ENCODE results near the gene GLIS1. TPM values are rescaled to one million over a fixed set of nuclear protein-coding genes. Genes with fewer than 3 reads are reported as not detected.
"Not testable (repeated sequence)": the region's sequence is repeated elsewhere in the genome, so short reads cannot be mapped to it uniquely, and the experiment has no call there.

The GLIS1 gene
- polyA plus RNA-seq, 1 donor from 2014 or later, result not detected

DNA sequence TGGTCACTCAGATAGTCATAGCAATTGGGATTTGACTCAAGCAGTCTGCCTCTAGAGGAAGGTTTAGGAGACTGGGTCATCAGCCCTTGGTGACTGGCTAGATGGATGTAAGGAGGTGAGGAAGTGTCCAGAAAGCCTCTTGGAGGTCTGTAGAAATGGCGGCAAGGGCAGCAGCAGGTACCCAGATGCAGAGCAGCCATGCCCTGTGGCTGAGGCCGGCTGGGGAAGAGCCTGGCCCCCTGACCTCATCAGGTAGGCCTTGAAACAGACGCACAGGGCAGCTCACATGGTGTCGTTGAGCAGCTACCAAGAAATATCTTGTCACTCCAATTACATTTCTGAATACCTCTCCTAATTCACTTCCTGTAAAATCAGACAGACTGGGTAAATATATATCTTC, 181.6 kb downstream of the GLIS1 start:
- Histone ChIP-seq H3K36me3 (ENCODE audit: insufficient read depth, low read length) (no peaks in the 10 kb centered on the region), H4K20me1 (ENCODE audit: insufficient read depth) (no peaks in the 10 kb centered on the region), H3K27ac (ENCODE audit: low read length) (no peak overlapping the region), H3K79me2 (replicated peaks; ENCODE audit: insufficient read depth, low read length) (no peaks in the 10 kb centered on the region), H2AFZ (ENCODE audit: low read depth, low read length) (no peak overlapping the region), H3K9ac (ENCODE audit: low read length) (no peak overlapping the region), H3K9me3 (ENCODE audit: low read length) (no peaks in the 10 kb centered on the region), H3K4me2 (ENCODE audit: low read length) (no peak overlapping the region), H3K4me3 (ENCODE audit: low read length) (no peak overlapping the region), H3F3A (ENCODE audit: insufficient read depth, low read length, poor library complexity, severe bottlenecking) (no peaks in the 10 kb centered on the region), H3K27me3 (ENCODE audit: insufficient read depth, low read depth, low read length) (no peaks in the 10 kb centered on the region), H3K9me2 (ENCODE audit: insufficient read depth, low read length) (no peaks in the 10 kb centered on the region)
- TF ChIP-seq TAF1 (IDR thresholded peaks at IDR 0.05; ENCODE audit: low read depth), result no peak
- TF ChIP-seq, protein P1, sequence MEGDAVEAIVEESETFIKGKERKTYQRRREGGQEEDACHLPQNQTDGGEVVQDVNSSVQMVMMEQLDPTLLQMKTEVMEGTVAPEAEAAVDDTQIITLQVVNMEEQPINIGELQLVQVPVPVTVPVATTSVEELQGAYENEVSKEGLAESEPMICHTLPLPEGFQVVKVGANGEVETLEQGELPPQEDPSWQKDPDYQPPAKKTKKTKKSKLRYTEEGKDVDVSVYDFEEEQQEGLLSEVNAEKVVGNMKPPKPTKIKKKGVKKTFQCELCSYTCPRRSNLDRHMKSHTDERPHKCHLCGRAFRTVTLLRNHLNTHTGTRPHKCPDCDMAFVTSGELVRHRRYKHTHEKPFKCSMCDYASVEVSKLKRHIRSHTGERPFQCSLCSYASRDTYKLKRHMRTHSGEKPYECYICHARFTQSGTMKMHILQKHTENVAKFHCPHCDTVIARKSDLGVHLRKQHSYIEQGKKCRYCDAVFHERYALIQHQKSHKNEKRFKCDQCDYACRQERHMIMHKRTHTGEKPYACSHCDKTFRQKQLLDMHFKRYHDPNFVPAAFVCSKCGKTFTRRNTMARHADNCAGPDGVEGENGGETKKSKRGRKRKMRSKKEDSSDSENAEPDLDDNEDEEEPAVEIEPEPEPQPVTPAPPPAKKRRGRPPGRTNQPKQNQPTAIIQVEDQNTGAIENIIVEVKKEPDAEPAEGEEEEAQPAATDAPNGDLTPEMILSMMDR (IDR thresholded peaks at IDR 0.05; ENCODE audit: poor library complexity, severe bottlenecking), result no peak
- TF ChIP-seq RAD21 (conservative IDR thresholded peaks at IDR 0.05), result no peak
- TF ChIP-seq, protein P2, sequence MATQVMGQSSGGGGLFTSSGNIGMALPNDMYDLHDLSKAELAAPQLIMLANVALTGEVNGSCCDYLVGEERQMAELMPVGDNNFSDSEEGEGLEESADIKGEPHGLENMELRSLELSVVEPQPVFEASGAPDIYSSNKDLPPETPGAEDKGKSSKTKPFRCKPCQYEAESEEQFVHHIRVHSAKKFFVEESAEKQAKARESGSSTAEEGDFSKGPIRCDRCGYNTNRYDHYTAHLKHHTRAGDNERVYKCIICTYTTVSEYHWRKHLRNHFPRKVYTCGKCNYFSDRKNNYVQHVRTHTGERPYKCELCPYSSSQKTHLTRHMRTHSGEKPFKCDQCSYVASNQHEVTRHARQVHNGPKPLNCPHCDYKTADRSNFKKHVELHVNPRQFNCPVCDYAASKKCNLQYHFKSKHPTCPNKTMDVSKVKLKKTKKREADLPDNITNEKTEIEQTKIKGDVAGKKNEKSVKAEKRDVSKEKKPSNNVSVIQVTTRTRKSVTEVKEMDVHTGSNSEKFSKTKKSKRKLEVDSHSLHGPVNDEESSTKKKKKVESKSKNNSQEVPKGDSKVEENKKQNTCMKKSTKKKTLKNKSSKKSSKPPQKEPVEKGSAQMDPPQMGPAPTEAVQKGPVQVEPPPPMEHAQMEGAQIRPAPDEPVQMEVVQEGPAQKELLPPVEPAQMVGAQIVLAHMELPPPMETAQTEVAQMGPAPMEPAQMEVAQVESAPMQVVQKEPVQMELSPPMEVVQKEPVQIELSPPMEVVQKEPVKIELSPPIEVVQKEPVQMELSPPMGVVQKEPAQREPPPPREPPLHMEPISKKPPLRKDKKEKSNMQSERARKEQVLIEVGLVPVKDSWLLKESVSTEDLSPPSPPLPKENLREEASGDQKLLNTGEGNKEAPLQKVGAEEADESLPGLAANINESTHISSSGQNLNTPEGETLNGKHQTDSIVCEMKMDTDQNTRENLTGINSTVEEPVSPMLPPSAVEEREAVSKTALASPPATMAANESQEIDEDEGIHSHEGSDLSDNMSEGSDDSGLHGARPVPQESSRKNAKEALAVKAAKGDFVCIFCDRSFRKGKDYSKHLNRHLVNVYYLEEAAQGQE (IDR thresholded peaks at IDR 0.05; ENCODE audit: borderline replicate concordance), result no peak
- no peak for TF ChIP-seq POLR2AphosphoS5 (IDR thresholded peaks at IDR 0.05)
- no peak for TF ChIP-seq MXI1 (conservative IDR thresholded peaks at IDR 0.05; ENCODE audit: poor library complexity, severe bottlenecking)
- no peak for TF ChIP-seq EZH2 (IDR thresholded peaks at IDR 0.05; ENCODE audit: borderline replicate concordance, insufficient read depth, low read length, poor library complexity, severe bottlenecking)
- TF ChIP-seq EP300 (conservative IDR thresholded peaks at IDR 0.05; ENCODE audit: poor library complexity, severe bottlenecking), result no peak
- TF ChIP-seq SMC3 (conservative IDR thresholded peaks at IDR 0.05; ENCODE audit: poor library complexity), result no peak

DNA sequence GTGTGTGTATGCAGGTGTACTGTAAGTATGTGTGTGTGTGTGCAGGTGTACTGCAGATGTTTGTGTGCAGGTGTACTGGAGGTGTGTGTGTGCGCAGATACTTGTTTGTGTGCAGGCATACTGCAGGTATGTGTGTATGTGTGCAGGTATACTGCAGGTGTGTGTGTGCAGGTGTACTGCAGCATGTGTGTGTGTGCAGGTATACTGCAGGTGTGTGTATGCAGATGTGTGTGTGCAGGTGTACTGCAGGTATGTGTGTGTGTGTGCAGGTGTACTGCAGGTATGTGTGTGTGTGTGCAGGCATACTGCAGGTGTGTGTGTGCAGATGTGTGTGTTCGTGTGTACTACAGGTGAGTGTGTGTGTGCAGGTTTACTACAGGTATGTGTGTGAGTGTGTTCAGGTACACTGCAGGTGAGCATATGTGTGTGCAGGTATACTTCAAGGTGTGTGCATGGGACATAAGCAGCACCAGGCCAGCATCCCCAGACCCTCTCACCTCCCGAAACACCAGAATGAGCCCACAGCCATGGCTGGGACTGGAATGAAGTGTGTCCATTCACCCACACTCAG, 182.2 kb downstream of the GLIS1 start:
- no peaks in the 10 kb centered on the region for H4K20me1 ChIP-seq (ENCODE audit: insufficient read depth)
- H3K79me2 ChIP-seq (replicated peaks; ENCODE audit: insufficient read depth, low read length), result no peaks in the 10 kb centered on the region
- no peaks in the 10 kb centered on the region for H3K9me3 ChIP-seq (ENCODE audit: low read length)
- no peak overlapping the region for H3K4me3 ChIP-seq (ENCODE audit: low read length)
- H3F3A ChIP-seq (ENCODE audit: insufficient read depth, low read length, poor library complexity, severe bottlenecking), result no peaks in the 10 kb centered on the region
- no peak overlapping the region for H2AFZ ChIP-seq (ENCODE audit: low read depth, low read length)
- H3K27ac ChIP-seq (ENCODE audit: low read length), result no peak overlapping the region
- TF ChIP-seq EZH2 (IDR thresholded peaks at IDR 0.05; ENCODE audit: borderline replicate concordance, insufficient read depth, low read length, poor library complexity, severe bottlenecking), result no peak
- TF ChIP-seq, protein P1 (IDR thresholded peaks at IDR 0.05; ENCODE audit: poor library complexity, severe bottlenecking), result no peak
- TF ChIP-seq TAF1 (IDR thresholded peaks at IDR 0.05; ENCODE audit: low read depth), result no peak
- TF ChIP-seq POLR2AphosphoS5 (IDR thresholded peaks at IDR 0.05), result no peak
- TF ChIP-seq MXI1 (conservative IDR thresholded peaks at IDR 0.05; ENCODE audit: poor library complexity, severe bottlenecking), result no peak
- no peak for TF ChIP-seq EP300 (conservative IDR thresholded peaks at IDR 0.05; ENCODE audit: poor library complexity, severe bottlenecking)
- no peak for TF ChIP-seq RAD21 (conservative IDR thresholded peaks at IDR 0.05)
- no peak for TF ChIP-seq SMC3 (conservative IDR thresholded peaks at IDR 0.05; ENCODE audit: poor library complexity)
- TF ChIP-seq, protein P2 (IDR thresholded peaks at IDR 0.05; ENCODE audit: borderline replicate concordance), result no peak
- H3K27me3 ChIP-seq (ENCODE audit: insufficient read depth, low read depth, low read length), result no peaks in the 10 kb centered on the region
- H3K9ac ChIP-seq (ENCODE audit: low read length), result no peak overlapping the region
- no peaks in the 10 kb centered on the region for H3K36me3 ChIP-seq (ENCODE audit: insufficient read depth, low read length)
- no peak overlapping the region for H3K4me2 ChIP-seq (ENCODE audit: low read length)
- no peaks in the 10 kb centered on the region for H3K9me2 ChIP-seq (ENCODE audit: insufficient read depth, low read length)

DNA sequence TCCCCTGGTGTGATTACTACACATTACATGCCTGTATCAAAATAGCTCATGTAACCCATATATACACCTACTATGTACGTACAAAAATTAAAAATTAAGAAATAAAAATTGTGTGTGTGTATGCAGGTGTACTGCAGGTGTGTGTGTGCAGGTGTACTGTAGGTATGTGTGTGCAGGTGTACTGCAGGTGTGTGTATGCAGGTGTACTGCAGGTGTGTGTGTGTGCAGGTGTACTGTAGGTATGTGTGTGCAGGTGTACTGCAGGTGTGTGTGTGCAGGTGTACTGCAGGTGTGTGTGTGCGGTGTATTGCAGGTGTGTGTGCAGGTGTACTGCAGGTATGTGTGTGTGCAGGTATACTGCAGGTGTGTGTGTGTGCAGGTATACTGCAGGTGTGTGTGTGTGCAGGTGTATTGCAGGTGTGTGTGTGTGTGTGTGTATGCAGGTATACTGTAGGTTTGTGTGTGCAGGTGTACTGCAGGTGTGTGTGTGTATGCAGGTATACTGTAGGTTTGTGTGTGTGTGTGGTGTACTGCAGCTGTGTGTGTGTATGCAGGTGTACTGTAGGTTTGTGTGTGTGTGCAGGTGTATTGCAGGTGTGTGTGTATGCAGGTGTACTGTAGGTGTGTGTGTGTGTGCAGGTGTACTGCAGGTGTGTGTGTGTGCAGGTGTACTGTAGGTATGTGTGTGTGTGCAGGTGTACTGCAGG, 183.2 kb downstream of the GLIS1 start:
- H3K9ac ChIP-seq (ENCODE audit: low read length); H3K4me2 ChIP-seq (ENCODE audit: low read length); H3K27me3 ChIP-seq (ENCODE audit: insufficient read depth, low read depth, low read length); H3K36me3 ChIP-seq (ENCODE audit: insufficient read depth, low read length); H4K20me1 ChIP-seq (ENCODE audit: insufficient read depth); H3K9me3 ChIP-seq (ENCODE audit: low read length); H3K9me2 ChIP-seq (ENCODE audit: insufficient read depth, low read length); H3F3A ChIP-seq (ENCODE audit: insufficient read depth, low read length, poor library complexity, severe bottlenecking); H2AFZ ChIP-seq (ENCODE audit: low read depth, low read length); H3K4me3 ChIP-seq (ENCODE audit: low read length); H3K79me2 ChIP-seq (replicated peaks; ENCODE audit: insufficient read depth, low read length); H3K27ac ChIP-seq (ENCODE audit: low read length): not testable (repeated sequence)

All from neural cell (in vitro differentiated cells).